AG04450 (cell line): ENCODE measurements around the gene MCU. TPM values are rescaled to one million over a fixed set of nuclear protein-coding genes. Genes with fewer than 3 reads are reported as not detected.
"Not testable (repeated sequence)": the region's sequence is repeated elsewhere in the genome, so short reads cannot be mapped to it uniquely, and the experiment has no call there.

Source experiments
- CTCF ChIA-PET: fragments of 300-600, 350-600 bp; formaldehyde crosslinking; extraction: SDS; loops from one replicate; lab custom pipeline; 2022; ENCODE audit warnings: antibody characterized with exemption, inconsistent platforms; lab: Charles Lee
- POLR2A ChIA-PET: fragments of 350-600 bp; formaldehyde crosslinking; extraction: SDS; loops from one replicate; lab custom pipeline; 2021; ENCODE audit warnings: antibody characterized with exemption, inconsistent platforms; lab: Yijun Ruan, JAX
- DNase-seq: peaks from one replicate; pipeline ENCODE4 v3.0.0-alpha.2; 2011; ENCODE audit warnings: low read depth, low spot score
- H3K27ac ChIP-seq: one replicate; pipeline ENCODE4 v1.5.1; 2012; ENCODE audit warnings: low read depth, low read length, control low read depth
- H3K27me3 ChIP-seq: one replicate; pipeline ENCODE4 v1.6.0; 2012; ENCODE audit warnings: low read length; ENCODE audit not compliant: control insufficient read depth, insufficient read depth
- H3K4me3 ChIP-seq: 2 replicates; pipeline ENCODE4 v1.5.1; 2011; ENCODE audit warnings: mild to moderate bottlenecking, low read depth, low read length, control low read depth
- H3K9me3 ChIP-seq: 2 replicates; pipeline ENCODE4 v1.5.1; 2012; ENCODE audit warnings: low read length; ENCODE audit not compliant: control insufficient read depth, insufficient read depth
- CTCF ChIP-seq: IDR thresholded peaks from 2 replicates; pipeline ENCODE4 v1.5.1; 2011; ENCODE audit warnings: low read depth, low read length, control low read depth, inconsistent platforms
- polyA plus RNA-seq: library from polyadenylated mRNA; depleted of rRNA; stranded (reverse); fragments of >200 nt; gene quantifications from 2 replicates; pipeline ENCODE4 v1.2.3, GENCODE V29; 2011

Gene MCU
- polyA plus RNA-seq, 1 experiment: 104 TPM

- no peak for TF ChIP-seq CTCF
- Histone ChIP-seq H3K27ac (no peak overlapping the region), H3K27me3 (no peaks in the 10 kb centered on the region), H3K9me3 (no peaks in the 10 kb centered on the region), H3K4me3 (no peak overlapping the region)
- ChIA-PET POLR2A (no interaction called here), CTCF (interaction anchor here (0.7 kb wide), 1 partner anchor 23 kb away, joined by 3 read pairs; no protein-coding TSS in a partner anchor)
- DNase-seq: no peak
These were observed 64.9 kb downstream of the MCU start for GRCh38 chr10:72756674-72757385.

DNA sequence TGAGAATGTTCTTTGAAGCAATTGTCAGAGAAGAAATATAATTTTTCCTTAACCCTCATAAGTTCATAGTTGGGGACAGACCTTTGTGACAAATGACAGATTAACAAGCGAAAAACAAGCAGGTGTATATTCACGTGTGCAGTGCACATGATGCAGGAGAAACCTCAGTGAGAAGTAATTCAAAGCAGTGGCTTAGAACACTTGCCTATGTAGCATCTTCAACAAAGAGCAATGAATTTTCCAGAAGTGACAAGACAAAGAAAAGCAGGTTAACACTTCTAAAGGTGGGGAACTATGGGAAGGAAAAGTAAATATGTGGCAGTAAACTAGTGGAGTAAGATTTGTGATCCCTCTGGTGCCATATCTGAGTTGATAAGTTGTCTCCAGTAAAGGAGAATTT, 65.8 kb downstream of the MCU start:
- Histone ChIP-seq H3K27me3 (no peaks in the 10 kb centered on the region), H3K4me3 (no peak overlapping the region), H3K9me3 (no peaks in the 10 kb centered on the region), H3K27ac (no peak overlapping the region)
- CTCF ChIA-PET: no interaction called here
- no peak for DNase-seq
- POLR2A ChIA-PET: no interaction called here
- no peak for TF ChIP-seq CTCF

DNA sequence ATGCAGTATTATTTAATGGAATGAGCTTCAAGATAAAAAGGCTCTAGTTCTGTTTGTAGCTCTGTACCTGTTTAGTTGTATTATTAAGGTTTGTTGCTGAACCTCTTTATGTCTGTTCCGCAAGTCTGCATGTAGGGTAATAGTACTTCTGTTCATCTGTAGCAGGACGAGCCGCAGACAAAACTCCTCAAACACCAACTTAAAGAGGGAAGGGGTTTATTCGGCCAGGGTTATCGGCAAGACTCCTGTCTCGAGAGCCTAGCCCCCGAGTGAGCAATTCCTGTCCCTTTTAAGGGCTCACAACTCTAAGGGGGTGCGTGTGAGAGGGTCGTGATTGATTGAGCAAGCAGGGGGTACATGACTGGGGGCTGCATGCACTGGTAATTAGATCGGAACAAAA, 67.0 kb downstream of the MCU start:
- H3K27me3 ChIP-seq, H3K27ac ChIP-seq, POLR2A ChIA-PET, H3K4me3 ChIP-seq, H3K9me3 ChIP-seq, DNase-seq: not testable (repeated sequence)
- CTCF ChIA-PET: interaction anchor here (1.7 kb wide), 1 partner anchor 75 kb away, joined by 4 read pairs; no protein-coding TSS in a partner anchor

- no peaks in the 10 kb centered on the region for H3K27me3 ChIP-seq
- H3K4me3 ChIP-seq: no peak overlapping the region
- ChIA-PET CTCF (interaction anchor here (1.7 kb wide), 1 partner anchor 75 kb away, joined by 4 read pairs; no protein-coding TSS in a partner anchor), POLR2A (interaction anchor here (0.5 kb wide), 1 partner anchor 73 kb away, joined by 6 read pairs; no protein-coding TSS in a partner anchor)
- H3K27ac ChIP-seq: no peak overlapping the region
- H3K9me3 ChIP-seq: no peaks in the 10 kb centered on the region
- DNase-seq: no peak
- TF ChIP-seq CTCF: no peak
These were observed 67.6 kb downstream of the MCU start for GRCh38 chr10:72759584-72759983.

DNA sequence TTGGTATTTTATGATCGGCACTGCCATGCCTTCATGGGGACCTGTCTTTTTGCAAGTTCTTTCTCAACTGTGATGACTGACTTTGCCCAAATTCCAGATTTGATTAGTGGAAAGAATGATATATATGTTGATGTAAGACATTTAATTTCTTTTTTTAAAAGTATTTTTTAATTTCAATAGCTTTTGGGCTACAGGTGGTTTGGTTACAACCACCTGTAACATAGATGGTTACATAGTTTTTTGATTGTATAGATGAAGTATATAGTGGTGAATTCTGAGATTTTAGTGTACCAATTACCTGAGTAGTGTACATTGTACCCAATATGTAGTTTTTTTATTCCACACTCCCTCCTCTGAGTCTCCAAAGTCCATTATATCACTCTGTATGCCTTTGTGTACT, 69.6 kb downstream of the MCU start:
- no peak for TF ChIP-seq CTCF
- Histone ChIP-seq H3K27me3 (no peaks in the 10 kb centered on the region), H3K9me3 (no peaks in the 10 kb centered on the region), H3K27ac (no peak overlapping the region), H3K4me3 (no peak overlapping the region)
- no peak for DNase-seq
- ChIA-PET CTCF (no interaction called here), POLR2A (no interaction called here)
